K562 (cell line): ENCODE data around the gene SLC25A29. TPM values are rescaled to one million over a fixed set of nuclear protein-coding genes. Genes with fewer than 3 reads are reported as not detected.

Experiments
- ATAC-seq: fragments of 200-7000 bp; cut with Tn5 transposase; 3 replicates; pipeline ENCODE4 v1.9.1; 2020; ENCODE audit warnings: moderate library complexity
- BruUV-seq: library from RNA; stranded (reverse); fragments of 400-500 nt; replicated peaks from 2 replicates; lab custom pipeline; 2021; lab: Mats Ljungman, UMichigan
- CTCF ChIA-PET: fragments of 300-600 bp; formaldehyde crosslinking; extraction: SDS; loops from one replicate; lab custom pipeline; 2021; ENCODE audit warnings: low intra/inter-chr PET ratio; lab: Yijun Ruan, JAX
- POLR2A ChIA-PET: fragments of 300-600, 350-650 bp; sonication (Branson Sonifier 250); formaldehyde crosslinking; extraction: SDS; loops from one replicate; lab custom pipeline; 2021; ENCODE audit warnings: antibody characterized with exemption, inconsistent platforms; lab: Yijun Ruan, JAX
- DNase-seq, 4 experiments: peaks; one replicate each; pipeline versions ENCODE4 v3.0.0 to v3.0.0-alpha.2; 2011 to 2018; ENCODE audit warnings: low spot score in 3 of 4, mixed read lengths in 3 of 4; ENCODE audit errors: extremely low read depth in 1 of 4
- FAIRE-seq: peaks from 2 replicates; lab custom pipeline; 2011; peaks lifted over from hg19 to GRCh38; lab: Jason Lieb, UNC
- H2AFZ ChIP-seq: 2 replicates; pipeline ENCODE4 v1.6.0; 2011; ENCODE audit warnings: low read depth, low read length, control low read depth, inconsistent platforms
- H3K27ac ChIP-seq: fragments of 200-600 bp; 3 replicates; pipeline ENCODE4 v1.8.0; 2011; ENCODE audit warnings: low read depth, mild to moderate bottlenecking, control low read depth, inconsistent platforms, low read length, moderate library complexity, mixed read lengths; ENCODE audit errors: extremely low read depth
- H3K27me3 ChIP-seq, 2 experiments: fragments of 300-600 bp in 1 of 2; 2 replicates in 1 of 2; 3 replicates in 1 of 2; pipeline versions ENCODE4 v1.6.0 to v1.8.0; 2011; ENCODE audit warnings: inconsistent platforms in 2 of 2, low read length in 2 of 2, mild to moderate bottlenecking in 1 of 2, mixed read lengths in 1 of 2, moderate library complexity in 1 of 2; ENCODE audit not compliant: control insufficient read depth in 2 of 2, insufficient read depth in 2 of 2
- H3K36me3 ChIP-seq: fragments of 300-600 bp; 3 replicates; pipeline ENCODE4 v1.8.0; 2011; ENCODE audit warnings: mild to moderate bottlenecking, low read length, inconsistent platforms; ENCODE audit not compliant: control insufficient read depth, insufficient read depth
- H3K4me1 ChIP-seq, 2 experiments: fragments of 200-600 bp in 1 of 2; replicated peaks in 1 of 2; 2 replicates in 1 of 2; 3 replicates in 1 of 2; pipeline versions ENCODE4 v1.5.1 to v1.8.0; 2011; ENCODE audit warnings: inconsistent platforms in 2 of 2, low read length in 2 of 2, mild to moderate bottlenecking in 1 of 2, mixed read lengths in 1 of 2, moderate library complexity in 1 of 2; ENCODE audit not compliant: control insufficient read depth in 2 of 2, insufficient read depth in 2 of 2
- H3K4me2 ChIP-seq: 2 replicates; pipeline ENCODE4 v1.6.1; 2011; ENCODE audit warnings: low read length, control low read depth, inconsistent platforms, mixed read lengths; ENCODE audit not compliant: insufficient read depth
- H3K4me3 ChIP-seq: fragments of 200-600 bp; sonication (generic), shearing (Covaris generic); 2 replicates; pipeline ENCODE4 v1.5.1; 2016; ENCODE audit warnings: control low read depth, inconsistent platforms
- H3K79me2 ChIP-seq: fragments of 200-600 bp; 3 replicates; pipeline ENCODE4 v1.8.0; 2011; ENCODE audit warnings: low read length, inconsistent platforms; ENCODE audit not compliant: control insufficient read depth, insufficient read depth
- H3K9ac ChIP-seq, 2 experiments: 2 replicates each; pipeline versions ENCODE4 v1.6.0 to v1.6.1; 2011; ENCODE audit warnings: low read depth in 2 of 2, low read length in 2 of 2, control low read depth in 1 of 2, inconsistent platforms in 1 of 2, mild to moderate bottlenecking in 1 of 2, mixed read lengths in 1 of 2; ENCODE audit not compliant: insufficient read depth in 1 of 2
- H3K9me1 ChIP-seq: one replicate; pipeline ENCODE4 v1.6.0; 2011; ENCODE audit warnings: inconsistent platforms, mild to moderate bottlenecking, low read length, moderate library complexity; ENCODE audit not compliant: control insufficient read depth, insufficient read depth
- H3K9me3 ChIP-seq: replicated peaks from 2 replicates; pipeline ENCODE4 v1.5.1; 2011; ENCODE audit warnings: low read depth, low read length, inconsistent platforms; ENCODE audit not compliant: control insufficient read depth, insufficient read depth
- H4K20me1 ChIP-seq: replicated peaks from 2 replicates; pipeline ENCODE4 v1.6.1; 2011; ENCODE audit warnings: low read length, inconsistent platforms, mixed read lengths; ENCODE audit not compliant: control insufficient read depth, insufficient read depth
- ATF1 ChIP-seq, 2 experiments: fragments of 450-650 bp in 1 of 2; IDR thresholded peaks; 2 replicates each; pipeline ENCODE4 v1.6.1; 2016; ENCODE audit warnings: missing compliant biosample characterization in 1 of 2, missing genetic modification characterization in 1 of 2
- BHLHE40 ChIP-seq: IDR thresholded peaks from 2 replicates; pipeline ENCODE4 v1.6.1; 2011; ENCODE audit warnings: low read length, improper control_type of control experiment
- CBFA2T2 ChIP-seq: fragments of 450-650 bp; conservative IDR thresholded peaks from 2 replicates; pipeline ENCODE4 v1.6.1; 2017; ENCODE audit warnings: mild to moderate bottlenecking
- CEBPB ChIP-seq: fragments of 450-650 bp; IDR thresholded peaks from 2 replicates; pipeline ENCODE4 v1.6.1; 2016; ENCODE audit warnings: missing genetic modification characterization, missing compliant biosample characterization
- DNMT1 ChIP-seq: fragments of 450-650 bp; IDR thresholded peaks from 2 replicates; pipeline ENCODE4 v1.6.1; 2016; ENCODE audit warnings: antibody characterized with exemption, mild to moderate bottlenecking
- KDM4B ChIP-seq, 2 experiments: fragments of 450-650 bp in 1 of 2; sonication (generic) in 1 of 2; IDR thresholded peaks; 2 replicates each; pipeline ENCODE4 v1.6.1; 2016 to 2017; ENCODE audit warnings: borderline replicate concordance in 2 of 2, antibody characterized with exemption in 1 of 2, low read depth in 1 of 2, mild to moderate bottlenecking in 1 of 2
- L3MBTL2 ChIP-seq: fragments of 450-650 bp; IDR thresholded peaks from 2 replicates; pipeline ENCODE4 v1.6.1; 2016; ENCODE audit warnings: mild to moderate bottlenecking, moderate library complexity
- MAZ ChIP-seq, 2 experiments: fragments of 450-650 bp in 1 of 2; sonication (generic) in 1 of 2; formaldehyde crosslinking; IDR thresholded peaks in 1 of 2; conservative IDR thresholded peaks in 1 of 2; 2 replicates each; pipeline versions ENCODE4 v1.4.0 to v1.5.0; 2020; ENCODE audit warnings: mild to moderate bottlenecking in 1 of 2, missing genetic modification reagents in 1 of 2
- MCM3 ChIP-seq: fragments of 450-650 bp; IDR thresholded peaks from 2 replicates; pipeline ENCODE4 v1.6.1; 2016
- MXD1 ChIP-seq: fragments of 250-450 bp; sonication (Bioruptor Pico); IDR thresholded peaks from 2 replicates; pipeline ENCODE4 v1.8.0; 2021; ENCODE audit warnings: borderline replicate concordance, mild to moderate bottlenecking, moderate library complexity; ENCODE audit not compliant: poor library complexity, severe bottlenecking
- POLR2AphosphoS2 ChIP-seq: IDR thresholded peaks from 2 replicates; pipeline ENCODE4 v1.6.1; 2012; ENCODE audit warnings: low read length, improper control_type of control experiment
- SMC3 ChIP-seq: conservative IDR thresholded peaks from 2 replicates; pipeline ENCODE4 v1.6.1; 2011; ENCODE audit warnings: low read depth, low read length, improper control_type of control experiment; ENCODE audit not compliant: insufficient read depth
- VEZF1 ChIP-seq: fragments of 200-800 bp; sonication (Bioruptor generic); IDR thresholded peaks from 2 replicates; pipeline ENCODE4 v1.6.1; 2017; ENCODE audit warnings: missing genetic modification characterization, missing compliant biosample characterization
- XRCC3 ChIP-seq: fragments of 450-650 bp; IDR thresholded peaks from 2 replicates; pipeline ENCODE4 v1.6.1; 2017; ENCODE audit warnings: mild to moderate bottlenecking, moderate library complexity
- ZBTB26 ChIP-seq: fragments of 450-650 bp; formaldehyde crosslinking; IDR thresholded peaks from 2 replicates; pipeline ENCODE4 v1.4.0; 2022; ENCODE audit warnings: missing genetic modification characterization
- ZBTB7A ChIP-seq: IDR thresholded peaks from 2 replicates; pipeline ENCODE4 v1.6.1; 2011; ENCODE audit warnings: low read depth, mild to moderate bottlenecking, low read length, moderate library complexity, borderline replicate concordance; ENCODE audit not compliant: control insufficient read depth
- ZNF764 ChIP-seq: fragments of 250-450 bp; sonication (Bioruptor Pico); IDR thresholded peaks from 2 replicates; pipeline ENCODE4 v1.4.0; 2020; ENCODE audit warnings: low read depth, mild to moderate bottlenecking, moderate library complexity
- ZZZ3 ChIP-seq: fragments of 450-650 bp; IDR thresholded peaks from 2 replicates; pipeline ENCODE4 v1.6.1; 2016; ENCODE audit warnings: antibody characterized with exemption, mild to moderate bottlenecking, moderate library complexity
- WGBS: fragments of 100-300 bp; shearing (Covaris generic); methylation state at CpG from one replicate; pipeline ENCODE4 v1.1.6; 2016; ENCODE audit warnings: low coverage, mixed read lengths; ENCODE audit not compliant: insufficient coverage; ENCODE audit errors: missing lambda C conversion rate; 5-methylcytosine and 5-hydroxymethylcytosine counted together
- in situ Hi-C: fragments of 300-500 bp; cut with MboI; formaldehyde crosslinking; loops from 4 replicates; pipeline ENCODE4 v1.15.0; 2018; ENCODE audit warnings: inconsistent platforms, mixed read lengths
- intact Hi-C: fragments of 100-400 bp; cut with micrococcal nuclease; formaldehyde crosslinking; loops from 2 replicates; pipeline ENCODE4 v1.14.2; 2022
- polyA plus RNA-seq, 8 experiments: library from polyadenylated mRNA; depleted of rRNA in 4 of 8; stranded (reverse) in 5 of 8; unstranded in 3 of 8; fragments of >200 nt; fragmentation: Nextera tagmentation in 2 of 8; fragmentation: Illumina TruSeq in 1 of 8; extraction: Ambion mirVana in 2 of 8; extraction: Trizol in 1 of 8; gene quantifications; 2 replicates each; pipeline versions ENCODE4 v1.2.1 to v1.2.3, GENCODE V29; 2011 to 2014; ENCODE audit warnings: inconsistent platforms in 1 of 8, missing spikeins in 1 of 8
- total RNA-seq, 7 experiments: library from RNA; depleted of rRNA in 6 of 7; stranded (reverse); fragments of >200 nt in 6 of 7; fragmentation: Illumina TruSeq in 2 of 7; extraction: Trizol in 2 of 7; gene quantifications; 2 replicates each; pipeline versions ENCODE4 v1.2.1 to v1.2.3, GENCODE V29; 2011 to 2021; ENCODE audit warnings: low replicate concordance in 1 of 7

Gene SLC25A29
- total and polyA plus RNA-seq, 9 of the 15 experiments (the other 6 are each of a cell fraction or from before 2014, with no cell fraction given): 0.07 to 17.5 (median 4.8) TPM

- TF ChIP-seq POLR2AphosphoS2 (no peak), ZBTB7A (peak; percentile 42; the same call in 1 of the 2 replicates), VEZF1 (peak; percentile 42; the same call in 1 of the 2 replicates), SMC3 (peak; percentile 33; the same call in 1 of the 2 replicates)
Measured at GRCh38 chr14:100317912-100318808, 11.9 kb upstream of the SLC25A29 start (continued).

GRCh38 chr14:100317389-100317788 is 11.1 kb upstream of the SLC25A29 start:
- no peak for DNase-seq
- no TSS peak for BruUV-seq
- Histone ChIP-seq H3K9me1 (no peaks in the 10 kb centered on the region), H3K27me3 (peaks cover 0 to 8% of the 10 kb centered on the region in 2 experiments; a peak in 2 of 5 replicates), H3K27ac (no peak overlapping the region), H3K9me3 (no peaks in the 10 kb centered on the region), H3K79me2 (no peaks in the 10 kb centered on the region), H2AFZ (0 out of 2 replicates have a peak overlapping the region, but pooled peaks have one; percentile 75), H3K4me3 (no peak overlapping the region), H4K20me1 (no peaks in the 10 kb centered on the region), H3K9ac (no peak overlapping the region), H3K36me3 (no peaks in the 10 kb centered on the region), H3K4me2 (no peak overlapping the region), H3K4me1 (peaks cover 15 to 22% of the 10 kb centered on the region in 2 experiments; a peak in 4 of 5 replicates)
- WGBS: 66% methylated on average over 3 of the region's 6 CpGs
- no peak for FAIRE-seq
- ChIA-PET CTCF (no interaction called here), POLR2A (no interaction called here)
- no peak for ATAC-seq
- in situ Hi-C loops: no loop called here
- intact Hi-C loops: no loop called here
- TF ChIP-seq XRCC3 (no peak), ATF1 (CRISPR knock-in tag; IDR thresholded peaks at IDR 0.05) (no peak), ATF1 (tag; IDR thresholded peaks at IDR 0.05) (no peak), MAZ (CRISPR knock-in tag; conservative IDR thresholded peaks at IDR 0.05 in 1 of 2, IDR thresholded peaks at IDR 0.05 in 1 of 2) (no peak), MXD1 (no peak), L3MBTL2 (no peak), BHLHE40 (no peak), CBFA2T2 (no peak), ZNF764 (no peak), KDM4B (IDR thresholded peaks at IDR 0.05; ENCODE audit: borderline replicate concordance in 2 of 2, low read depth in 1 of 2) (no peak), DNMT1 (no peak), ZBTB26 (CRISPR knock-in tag) (no peak), MCM3 (no peak), ZZZ3 (no peak), CEBPB (tag) (no peak)
